HL-60 (cell line): ENCODE data around the gene CRYZL1.

Source experiments
- DNase-seq, 2 experiments: peaks; one replicate each; pipeline ENCODE4 v3.0.0-alpha.2; 2010 to 2020; ENCODE audit warnings: low read depth in 1 of 2, low spot score in 1 of 2
- H3K27ac ChIP-seq: fragments of 250-450 bp; sonication (Bioruptor Pico); replicated peaks from 2 replicates; pipeline ENCODE4 v1.5.1; 2020; ENCODE audit warnings: mild to moderate bottlenecking, moderate library complexity
- H3K27me3 ChIP-seq: fragments of 250-450 bp; sonication (Bioruptor Pico); 2 replicates; pipeline ENCODE4 v1.5.1; 2021; ENCODE audit warnings: mild to moderate bottlenecking, moderate library complexity; ENCODE audit not compliant: insufficient read depth, poor library complexity, severe bottlenecking
- H3K4me3 ChIP-seq: replicated peaks from 2 replicates; pipeline ENCODE4 v1.5.1; 2011; ENCODE audit warnings: mild to moderate bottlenecking, control low read depth, low read length; ENCODE audit not compliant: insufficient read depth
- GABPA ChIP-seq: IDR thresholded peaks from 2 replicates; pipeline ENCODE4 v1.6.1; 2012; ENCODE audit warnings: low read depth
- POLR2AphosphoS5 ChIP-seq: IDR thresholded peaks from 2 replicates; pipeline ENCODE4 v1.6.1; 2012; ENCODE audit warnings: low read depth
- SPI1 ChIP-seq: IDR thresholded peaks from 2 replicates; pipeline ENCODE4 v1.6.1; 2012; ENCODE audit warnings: low read depth, mild to moderate bottlenecking, borderline replicate concordance
- TF ChIP-seq, protein P1 (sequence below): IDR thresholded peaks from one replicate; pipeline ENCODE4 v1.5.1; 2011; ENCODE audit warnings: low read length, control low read depth, inconsistent platforms; ENCODE audit not compliant: insufficient read depth
- TF ChIP-seq, protein P2 (sequence below): IDR thresholded peaks from 2 replicates; pipeline ENCODE4 v1.6.1; 2012; ENCODE audit warnings: low read depth; ENCODE audit not compliant: insufficient replicate concordance

The CRYZL1 gene

DNA sequence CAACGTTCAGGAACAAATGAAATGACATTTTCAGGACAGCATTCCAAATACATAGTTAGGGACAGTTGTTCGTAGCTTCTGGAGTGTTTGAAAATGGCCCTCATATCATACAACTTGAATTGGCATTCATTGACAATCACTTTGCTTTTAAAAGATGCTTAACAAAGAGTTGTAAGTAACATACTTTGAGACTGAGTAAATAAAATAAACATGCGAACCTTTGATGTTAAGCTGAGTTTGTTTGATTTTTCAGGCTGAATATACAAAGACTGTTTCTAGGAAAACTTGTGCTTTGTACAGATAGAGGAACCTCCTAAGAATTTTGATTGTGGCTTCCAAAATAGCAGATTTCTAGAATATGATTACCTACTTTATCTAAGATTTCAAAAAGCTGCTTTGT is 46.1 kb upstream of the CRYZL1 start:
- TF ChIP-seq GABPA (no peak), POLR2AphosphoS5 (no peak), SPI1 (no peak)
- TF ChIP-seq, protein P1, sequence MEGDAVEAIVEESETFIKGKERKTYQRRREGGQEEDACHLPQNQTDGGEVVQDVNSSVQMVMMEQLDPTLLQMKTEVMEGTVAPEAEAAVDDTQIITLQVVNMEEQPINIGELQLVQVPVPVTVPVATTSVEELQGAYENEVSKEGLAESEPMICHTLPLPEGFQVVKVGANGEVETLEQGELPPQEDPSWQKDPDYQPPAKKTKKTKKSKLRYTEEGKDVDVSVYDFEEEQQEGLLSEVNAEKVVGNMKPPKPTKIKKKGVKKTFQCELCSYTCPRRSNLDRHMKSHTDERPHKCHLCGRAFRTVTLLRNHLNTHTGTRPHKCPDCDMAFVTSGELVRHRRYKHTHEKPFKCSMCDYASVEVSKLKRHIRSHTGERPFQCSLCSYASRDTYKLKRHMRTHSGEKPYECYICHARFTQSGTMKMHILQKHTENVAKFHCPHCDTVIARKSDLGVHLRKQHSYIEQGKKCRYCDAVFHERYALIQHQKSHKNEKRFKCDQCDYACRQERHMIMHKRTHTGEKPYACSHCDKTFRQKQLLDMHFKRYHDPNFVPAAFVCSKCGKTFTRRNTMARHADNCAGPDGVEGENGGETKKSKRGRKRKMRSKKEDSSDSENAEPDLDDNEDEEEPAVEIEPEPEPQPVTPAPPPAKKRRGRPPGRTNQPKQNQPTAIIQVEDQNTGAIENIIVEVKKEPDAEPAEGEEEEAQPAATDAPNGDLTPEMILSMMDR: no peak
- TF ChIP-seq, protein P2, sequence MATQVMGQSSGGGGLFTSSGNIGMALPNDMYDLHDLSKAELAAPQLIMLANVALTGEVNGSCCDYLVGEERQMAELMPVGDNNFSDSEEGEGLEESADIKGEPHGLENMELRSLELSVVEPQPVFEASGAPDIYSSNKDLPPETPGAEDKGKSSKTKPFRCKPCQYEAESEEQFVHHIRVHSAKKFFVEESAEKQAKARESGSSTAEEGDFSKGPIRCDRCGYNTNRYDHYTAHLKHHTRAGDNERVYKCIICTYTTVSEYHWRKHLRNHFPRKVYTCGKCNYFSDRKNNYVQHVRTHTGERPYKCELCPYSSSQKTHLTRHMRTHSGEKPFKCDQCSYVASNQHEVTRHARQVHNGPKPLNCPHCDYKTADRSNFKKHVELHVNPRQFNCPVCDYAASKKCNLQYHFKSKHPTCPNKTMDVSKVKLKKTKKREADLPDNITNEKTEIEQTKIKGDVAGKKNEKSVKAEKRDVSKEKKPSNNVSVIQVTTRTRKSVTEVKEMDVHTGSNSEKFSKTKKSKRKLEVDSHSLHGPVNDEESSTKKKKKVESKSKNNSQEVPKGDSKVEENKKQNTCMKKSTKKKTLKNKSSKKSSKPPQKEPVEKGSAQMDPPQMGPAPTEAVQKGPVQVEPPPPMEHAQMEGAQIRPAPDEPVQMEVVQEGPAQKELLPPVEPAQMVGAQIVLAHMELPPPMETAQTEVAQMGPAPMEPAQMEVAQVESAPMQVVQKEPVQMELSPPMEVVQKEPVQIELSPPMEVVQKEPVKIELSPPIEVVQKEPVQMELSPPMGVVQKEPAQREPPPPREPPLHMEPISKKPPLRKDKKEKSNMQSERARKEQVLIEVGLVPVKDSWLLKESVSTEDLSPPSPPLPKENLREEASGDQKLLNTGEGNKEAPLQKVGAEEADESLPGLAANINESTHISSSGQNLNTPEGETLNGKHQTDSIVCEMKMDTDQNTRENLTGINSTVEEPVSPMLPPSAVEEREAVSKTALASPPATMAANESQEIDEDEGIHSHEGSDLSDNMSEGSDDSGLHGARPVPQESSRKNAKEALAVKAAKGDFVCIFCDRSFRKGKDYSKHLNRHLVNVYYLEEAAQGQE: no peak
- no peak for DNase-seq
- Histone ChIP-seq H3K27ac (no peak overlapping the region), H3K4me3 (no peak overlapping the region), H3K27me3 (no peaks in the 10 kb centered on the region)

DNA sequence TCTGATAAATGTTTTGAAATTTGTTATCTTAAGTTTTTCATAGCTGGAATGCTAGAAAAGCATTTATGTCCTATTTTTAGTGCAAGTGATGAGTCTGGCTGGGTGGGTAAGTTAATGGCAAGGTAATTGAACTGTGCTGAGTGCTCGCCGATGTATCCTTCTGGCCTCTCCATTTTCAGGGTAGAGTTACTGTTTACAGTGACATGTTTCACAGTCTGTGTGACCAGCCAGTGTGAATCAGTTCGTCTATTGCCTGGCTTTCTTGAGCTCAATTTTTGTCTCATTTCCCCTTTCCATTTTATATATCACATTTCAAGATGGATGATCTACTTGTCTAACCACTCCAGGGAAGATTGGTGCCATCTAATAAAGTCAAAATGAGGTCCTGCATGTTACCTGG is 44.8 kb upstream of the CRYZL1 start:
- no peak for TF ChIP-seq POLR2AphosphoS5
- TF ChIP-seq, protein P2: no peak
- TF ChIP-seq, protein P1: no peak
- TF ChIP-seq GABPA: no peak
- no peak for TF ChIP-seq SPI1
- DNase-seq: no peak
- no peaks in the 10 kb centered on the region for H3K27me3 ChIP-seq
- no peak overlapping the region for H3K4me3 ChIP-seq
- no peak overlapping the region for H3K27ac ChIP-seq

DNA sequence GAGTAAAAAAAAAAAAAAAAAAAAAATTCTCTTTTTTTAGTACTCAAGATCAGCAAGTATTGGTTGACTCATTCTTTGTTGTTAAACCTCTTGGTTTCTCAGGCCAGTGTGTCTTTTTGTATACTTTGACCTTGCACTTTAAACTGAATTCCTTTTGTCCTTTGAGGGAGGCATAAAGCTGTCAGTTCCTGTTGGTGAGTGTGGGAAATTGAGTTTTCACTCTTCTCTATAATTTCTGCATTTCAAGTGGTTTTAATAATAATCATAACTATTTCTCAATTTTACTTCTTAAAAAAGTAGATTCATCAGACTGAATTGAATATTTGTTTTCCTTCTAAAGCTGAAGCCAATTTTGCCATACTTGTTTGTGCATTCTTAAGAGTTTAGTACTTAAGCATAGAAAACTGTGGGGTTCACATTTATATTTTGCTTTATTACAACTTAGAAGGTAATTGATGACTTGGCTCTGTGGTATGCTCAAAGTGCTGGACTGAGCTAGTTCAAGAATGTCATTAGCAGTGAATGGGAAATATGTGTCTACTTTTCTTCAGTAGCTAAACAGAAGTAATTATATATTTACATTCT is 44.2 kb upstream of the CRYZL1 start:
- Histone ChIP-seq H3K4me3 (no peak overlapping the region), H3K27ac (no peak overlapping the region), H3K27me3 (no peaks in the 10 kb centered on the region)
- no peak for TF ChIP-seq GABPA
- TF ChIP-seq POLR2AphosphoS5: no peak
- no peak for DNase-seq

DNA sequence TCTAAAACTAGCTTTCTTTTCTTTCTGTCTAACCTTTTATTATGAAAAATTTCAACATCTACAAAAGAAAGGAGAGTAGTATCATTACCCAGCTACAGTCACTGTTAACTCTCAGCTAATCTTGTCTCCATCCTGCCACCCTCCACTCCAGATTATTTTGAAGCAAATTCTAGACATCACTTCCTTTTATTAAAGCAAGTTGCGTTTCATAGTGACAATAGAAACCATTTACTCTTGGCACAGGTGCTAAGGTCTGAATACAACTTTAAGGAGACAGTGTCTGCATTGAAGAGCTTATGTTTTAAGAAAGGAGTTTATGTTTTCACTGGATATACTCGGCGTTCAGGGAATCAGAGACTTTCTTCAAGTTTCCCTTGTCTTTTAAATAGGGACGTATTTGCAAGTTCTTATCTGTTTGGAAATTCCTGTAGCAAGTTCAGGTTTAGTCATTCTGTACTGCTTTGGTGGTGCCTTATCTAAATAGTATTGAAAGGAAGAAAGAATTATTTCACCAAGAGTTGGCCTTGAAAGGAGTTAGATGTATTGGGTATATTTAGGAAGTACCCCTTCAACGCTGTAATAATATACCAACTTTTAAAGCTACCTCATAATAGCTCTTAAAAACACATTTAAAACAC is 43.5 kb upstream of the CRYZL1 start:
- Histone ChIP-seq H3K4me3 (no peak overlapping the region), H3K27me3 (no peaks in the 10 kb centered on the region), H3K27ac (no peak overlapping the region)
- DNase-seq: no peak
- TF ChIP-seq SPI1 (no peak), POLR2AphosphoS5 (no peak), GABPA (no peak)
- TF ChIP-seq, protein P2: no peak
- TF ChIP-seq, protein P1: no peak
